HG03025 (cell line): ENCODE measurements around the gene PPP1R3G.

Experiments used
- ATAC-seq: cut with Tn5 transposase; IDR thresholded peaks from one replicate; pipeline ENCODE4 v1.9.1; 2021; ENCODE audit warnings: mild to moderate bottlenecking, moderate library complexity; ENCODE audit not compliant: unreplicated experiment, low FRiP score

The PPP1R3G gene

GRCh38 chr6:5091210-5092069, 6.3 kb downstream of the PPP1R3G start:
- ATAC-seq, result no peak

- ATAC-seq, result no peak
These were observed 8.3 kb downstream of the PPP1R3G start for GRCh38 chr6:5093231-5094015.

- no peak for ATAC-seq
These were observed 9.2 kb downstream of the PPP1R3G start for GRCh38 chr6:5094327-5094726.

- ATAC-seq, result no peak
These were observed 10.1 kb downstream of the PPP1R3G start for GRCh38 chr6:5095236-5095635.

- no peak for ATAC-seq
These were observed 11.3 kb downstream of the PPP1R3G start for GRCh38 chr6:5096482-5096881.

GRCh38 chr6:5098501-5099270, 13.5 kb downstream of the PPP1R3G start:
- ATAC-seq, result no peak

- no peak for ATAC-seq
These were observed 14.4 kb downstream of the PPP1R3G start for GRCh38 chr6:5099537-5099936.

GRCh38 chr6:5100806-5101205, 15.7 kb downstream of the PPP1R3G start:
- no peak for ATAC-seq

- ATAC-seq, result no peak
These were observed 17.3 kb downstream of the PPP1R3G start for GRCh38 chr6:5102267-5102970.

- ATAC-seq, result no peak
These were observed 18.1 kb downstream of the PPP1R3G start for GRCh38 chr6:5103250-5103649.

- ATAC-seq, result no peak
These were observed 19.5 kb downstream of the PPP1R3G start for GRCh38 chr6:5104667-5105066.

GRCh38 chr6:5105146-5105545, 20.0 kb downstream of the PPP1R3G start:
- ATAC-seq, result no peak

- no peak for ATAC-seq
These were observed 22.2 kb downstream of the PPP1R3G start for GRCh38 chr6:5107341-5107740.

GRCh38 chr6:5108068-5108467, 22.9 kb downstream of the PPP1R3G start:
- no peak for ATAC-seq

GRCh38 chr6:5108536-5109150, 23.5 kb downstream of the PPP1R3G start:
- ATAC-seq, result no peak

GRCh38 chr6:5109436-5109835, 24.3 kb downstream of the PPP1R3G start:
- no peak for ATAC-seq

- no peak for ATAC-seq
These were observed 25.1 kb downstream of the PPP1R3G start for GRCh38 chr6:5110246-5110645.

- ATAC-seq, result no peak
These were observed 26.5 kb downstream of the PPP1R3G start for GRCh38 chr6:5111626-5112025.

GRCh38 chr6:5112066-5112799, 27.1 kb downstream of the PPP1R3G start:
- ATAC-seq, result no peak
